Fibroblast of pulmonary artery (primary cell): ENCODE results near the gene TMCO4.

Experiments
- DNase-seq: peaks from one replicate; pipeline ENCODE4 v3.0.0-alpha.2; 2010; ENCODE audit warnings: low read depth
- H3K4me3 ChIP-seq: replicated peaks from 2 replicates; pipeline ENCODE4 v1.5.1; 2011; ENCODE audit warnings: low read depth, mild to moderate bottlenecking, control low read depth, low read length, moderate library complexity
- TF ChIP-seq, protein P1 (sequence below): IDR thresholded peaks from 2 replicates; pipeline ENCODE4 v1.5.1; 2011; ENCODE audit warnings: mild to moderate bottlenecking, control low read depth, low read length, inconsistent platforms; ENCODE audit errors: missing control alignments

Gene TMCO4

DNA sequence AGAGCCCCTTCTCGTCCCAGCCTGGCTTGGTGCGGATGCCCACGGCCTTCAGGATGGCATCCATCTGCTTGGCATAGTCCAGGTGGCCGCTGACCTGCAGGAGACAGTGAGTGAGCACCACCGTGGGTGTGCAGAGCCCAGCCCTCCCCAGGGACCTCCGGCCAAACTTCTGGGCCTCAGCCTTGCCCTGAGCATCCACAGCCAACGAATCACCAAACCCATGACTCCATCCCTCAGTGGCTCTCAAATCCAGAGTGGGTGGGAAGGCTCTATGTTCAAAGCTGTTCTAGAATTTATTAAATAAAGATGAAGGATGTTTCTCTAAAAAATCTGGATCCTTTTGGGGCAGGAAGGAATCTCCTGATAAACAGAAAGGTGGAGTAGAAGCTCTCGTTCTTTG lies 116.4 kb downstream of the TMCO4 start:
- no peak overlapping the region for H3K4me3 ChIP-seq

DNA sequence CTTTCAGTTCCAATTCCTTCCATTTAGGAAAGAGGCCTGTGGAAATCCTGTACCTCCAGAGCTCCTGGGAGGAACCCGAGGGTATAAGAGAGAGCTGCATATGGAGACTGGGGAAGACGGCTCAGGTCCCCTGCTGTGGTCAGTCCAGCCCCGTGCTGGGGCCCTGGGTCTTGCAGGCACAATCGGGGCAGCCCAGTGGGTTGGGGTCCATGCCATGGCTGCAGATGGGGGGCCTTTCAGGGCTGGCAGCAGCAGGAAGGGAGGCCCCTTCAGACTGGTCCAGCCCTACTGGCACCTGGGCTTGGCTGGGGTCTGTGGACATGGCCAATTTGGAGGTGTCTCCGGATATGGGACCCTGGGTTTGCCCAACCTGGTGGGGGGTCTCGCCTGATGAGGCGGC lies 116.8 kb downstream of the TMCO4 start:
- no peak for DNase-seq
- no peak overlapping the region for H3K4me3 ChIP-seq
- TF ChIP-seq, protein P1, sequence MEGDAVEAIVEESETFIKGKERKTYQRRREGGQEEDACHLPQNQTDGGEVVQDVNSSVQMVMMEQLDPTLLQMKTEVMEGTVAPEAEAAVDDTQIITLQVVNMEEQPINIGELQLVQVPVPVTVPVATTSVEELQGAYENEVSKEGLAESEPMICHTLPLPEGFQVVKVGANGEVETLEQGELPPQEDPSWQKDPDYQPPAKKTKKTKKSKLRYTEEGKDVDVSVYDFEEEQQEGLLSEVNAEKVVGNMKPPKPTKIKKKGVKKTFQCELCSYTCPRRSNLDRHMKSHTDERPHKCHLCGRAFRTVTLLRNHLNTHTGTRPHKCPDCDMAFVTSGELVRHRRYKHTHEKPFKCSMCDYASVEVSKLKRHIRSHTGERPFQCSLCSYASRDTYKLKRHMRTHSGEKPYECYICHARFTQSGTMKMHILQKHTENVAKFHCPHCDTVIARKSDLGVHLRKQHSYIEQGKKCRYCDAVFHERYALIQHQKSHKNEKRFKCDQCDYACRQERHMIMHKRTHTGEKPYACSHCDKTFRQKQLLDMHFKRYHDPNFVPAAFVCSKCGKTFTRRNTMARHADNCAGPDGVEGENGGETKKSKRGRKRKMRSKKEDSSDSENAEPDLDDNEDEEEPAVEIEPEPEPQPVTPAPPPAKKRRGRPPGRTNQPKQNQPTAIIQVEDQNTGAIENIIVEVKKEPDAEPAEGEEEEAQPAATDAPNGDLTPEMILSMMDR = no peak

More for the DNA sequence above, 116.4 kb downstream of the TMCO4 start:
- DNase-seq = no peak
- TF ChIP-seq, protein P1 = no peak

DNA sequence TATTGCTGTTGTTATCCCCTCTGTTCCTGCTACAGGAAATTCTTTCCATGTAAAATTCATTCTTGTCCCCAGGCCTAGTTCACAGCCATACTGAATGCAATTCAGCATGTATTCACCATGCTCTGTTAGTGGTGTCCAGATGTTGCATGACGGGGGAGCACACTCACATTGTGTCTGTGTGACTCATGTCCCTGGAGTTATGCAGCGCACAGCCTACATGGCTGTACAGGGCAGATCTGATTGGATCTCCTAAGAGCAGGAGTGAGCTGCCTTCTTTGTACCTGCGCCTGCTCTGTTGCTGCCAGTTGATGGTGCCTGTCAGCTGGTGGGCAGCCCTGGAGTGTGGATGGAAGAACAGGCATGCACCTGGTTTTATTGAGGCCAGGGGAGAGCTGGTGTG lies 117.5 kb downstream of the TMCO4 start:
- no peak overlapping the region for H3K4me3 ChIP-seq
- TF ChIP-seq, protein P1 = no peak
- DNase-seq = peak; percentile 80

DNA sequence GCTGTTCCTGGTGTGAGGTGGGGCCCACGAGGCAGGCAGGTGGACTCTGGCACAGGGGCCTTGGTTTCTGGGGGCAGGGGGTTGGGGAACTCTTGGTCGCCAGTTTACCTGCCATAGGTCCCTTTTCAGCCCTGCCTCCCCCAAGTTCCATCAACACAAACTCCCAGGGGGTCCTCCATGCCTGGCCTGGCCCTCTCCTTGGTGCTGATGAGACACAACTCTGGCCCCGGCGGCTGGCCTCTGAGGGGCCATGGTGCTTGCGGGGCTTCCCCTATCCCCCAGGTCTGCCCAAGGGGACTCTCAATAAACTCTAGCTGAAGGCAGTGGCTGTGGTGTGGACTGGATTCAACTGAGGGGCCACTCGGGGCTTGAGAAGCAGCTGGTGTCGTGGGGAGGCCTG lies 119.1 kb downstream of the TMCO4 start:
- no peak for DNase-seq
- TF ChIP-seq, protein P1 = no peak
- H3K4me3 ChIP-seq = no peak overlapping the region

DNA sequence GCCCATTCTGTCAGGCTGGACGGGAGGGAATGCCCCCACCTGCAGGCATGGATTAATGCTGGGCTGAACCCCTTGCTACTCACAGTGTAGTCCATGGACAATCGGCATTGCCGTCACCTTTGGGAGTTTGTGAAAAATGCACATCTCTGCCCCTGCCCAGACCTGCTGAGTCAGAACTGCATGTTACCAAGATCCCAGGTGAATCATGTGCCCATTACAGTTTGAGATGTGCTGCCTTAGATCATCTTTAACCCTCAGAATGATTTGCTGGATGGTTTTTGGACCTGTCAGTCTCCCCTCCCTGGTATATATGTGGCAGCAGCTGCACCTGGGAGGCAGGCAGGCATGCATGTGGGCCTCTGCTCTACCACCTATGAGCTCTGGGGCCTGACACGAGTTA lies 120.0 kb downstream of the TMCO4 start:
- TF ChIP-seq, protein P1 = no peak
- H3K4me3 ChIP-seq = no peak overlapping the region
- DNase-seq = no peak

DNA sequence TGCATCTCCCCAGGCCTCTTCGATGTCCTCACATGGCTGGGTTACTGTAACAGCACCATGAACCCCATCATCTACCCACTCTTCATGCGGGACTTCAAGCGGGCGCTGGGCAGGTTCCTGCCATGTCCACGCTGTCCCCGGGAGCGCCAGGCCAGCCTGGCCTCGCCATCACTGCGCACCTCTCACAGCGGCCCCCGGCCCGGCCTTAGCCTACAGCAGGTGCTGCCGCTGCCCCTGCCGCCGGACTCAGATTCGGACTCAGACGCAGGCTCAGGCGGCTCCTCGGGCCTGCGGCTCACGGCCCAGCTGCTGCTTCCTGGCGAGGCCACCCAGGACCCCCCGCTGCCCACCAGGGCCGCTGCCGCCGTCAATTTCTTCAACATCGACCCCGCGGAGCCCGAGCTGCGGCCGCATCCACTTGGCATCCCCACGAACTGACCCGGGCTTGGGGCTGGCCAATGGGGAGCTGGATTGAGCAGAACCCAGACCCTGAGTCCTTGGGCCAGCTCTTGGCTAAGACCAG lies 120.7 kb downstream of the TMCO4 start:
- H3K4me3 ChIP-seq = no peak overlapping the region
- no peak for DNase-seq
- TF ChIP-seq, protein P1 = no peak

DNA sequence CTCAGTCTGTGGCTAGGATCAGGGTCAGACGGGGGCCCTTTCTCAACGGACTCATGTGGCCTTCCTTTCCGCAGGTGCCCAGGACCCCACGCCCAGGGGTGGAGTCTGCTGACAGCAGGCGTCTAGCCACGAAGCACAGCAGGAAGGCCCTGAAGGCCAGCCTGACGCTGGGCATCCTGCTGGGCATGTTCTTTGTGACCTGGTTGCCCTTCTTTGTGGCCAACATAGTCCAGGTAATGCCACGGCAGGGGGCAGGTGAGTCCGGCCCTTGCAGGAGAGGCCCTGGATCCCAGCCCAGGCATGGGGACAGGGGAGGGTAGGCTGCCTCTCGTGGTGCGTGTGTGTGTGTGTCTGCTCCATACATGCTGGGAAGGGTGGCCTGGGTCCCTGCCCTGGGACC lies 121.2 kb downstream of the TMCO4 start:
- H3K4me3 ChIP-seq = no peak overlapping the region
- no peak for DNase-seq
- TF ChIP-seq, protein P1 = no peak
